RCC 7860 (cell line): ENCODE results near the gene SP100.
"Not testable (repeated sequence)": the region's sequence is repeated elsewhere in the genome, so short reads cannot be mapped to it uniquely, and the experiment has no call there.

Source experiments
- DNase-seq: peaks from one replicate; pipeline ENCODE4 v3.0.0-alpha.2; 2015; ENCODE audit warnings: low spot score
- FAIRE-seq: peaks from 2 replicates; lab custom pipeline; 2012; peaks lifted over from hg19 to GRCh38; lab: Jason Lieb, UNC

SP100 gene

DNA sequence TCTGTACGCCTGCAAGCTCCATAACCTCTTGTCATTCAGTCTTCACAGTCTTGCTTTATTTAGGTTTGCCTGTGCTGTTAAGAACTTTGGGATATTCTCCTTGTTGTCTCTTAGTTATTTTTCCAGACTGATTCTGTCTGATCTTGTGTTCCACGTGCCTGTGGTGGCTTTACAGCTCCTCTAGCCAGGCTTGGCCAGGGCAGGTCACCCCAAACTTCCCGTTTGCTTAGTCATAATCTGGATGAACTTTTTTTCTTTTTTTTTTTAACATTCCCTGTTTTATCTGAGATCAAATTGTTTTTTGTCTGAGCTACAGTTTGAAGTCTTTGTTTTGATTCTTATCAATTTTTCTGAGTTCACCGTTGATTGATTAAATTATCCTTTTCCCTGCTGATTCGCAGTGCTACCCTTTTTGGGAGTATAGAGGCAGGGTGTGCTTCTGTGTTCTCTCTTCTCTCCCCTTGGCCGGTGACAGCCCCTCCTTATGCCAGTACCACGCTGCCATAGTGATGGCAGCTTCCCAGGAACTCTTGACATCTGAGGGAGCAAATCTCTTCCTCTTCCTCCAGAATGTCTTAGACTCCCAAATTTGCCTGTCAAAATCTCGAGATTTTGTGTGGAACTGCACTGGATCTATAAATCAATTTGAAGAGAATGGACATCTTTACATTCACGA is 2.5 kb downstream of the SP100 start:
- FAIRE-seq (peak; percentile 51), DNase-seq (no peak)

GRCh38 chr2:230419181-230419580 is 3.2 kb downstream of the SP100 start:
- DNase-seq (no peak), FAIRE-seq (no peak)

DNA sequence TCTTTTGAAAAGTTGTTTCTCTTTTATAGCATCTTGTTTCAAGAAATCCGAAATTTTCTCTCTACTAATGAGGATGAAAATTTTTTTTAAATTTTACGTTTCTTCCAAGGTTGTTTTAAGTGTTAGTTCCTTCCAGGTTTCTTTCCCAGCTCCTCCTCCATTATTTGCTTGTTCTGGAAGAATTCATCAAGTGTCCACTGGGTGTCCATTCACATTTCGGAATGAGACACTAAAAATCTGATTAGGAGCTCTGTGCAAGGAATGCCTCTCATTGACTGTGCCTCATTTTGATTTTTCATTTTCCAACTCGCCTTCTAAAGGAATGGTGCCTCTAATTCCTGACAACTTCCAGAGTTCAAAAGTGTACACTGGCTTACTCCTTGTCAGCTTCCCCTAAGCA is 6.1 kb downstream of the SP100 start:
- DNase-seq (no peak), FAIRE-seq (no peak)

DNA sequence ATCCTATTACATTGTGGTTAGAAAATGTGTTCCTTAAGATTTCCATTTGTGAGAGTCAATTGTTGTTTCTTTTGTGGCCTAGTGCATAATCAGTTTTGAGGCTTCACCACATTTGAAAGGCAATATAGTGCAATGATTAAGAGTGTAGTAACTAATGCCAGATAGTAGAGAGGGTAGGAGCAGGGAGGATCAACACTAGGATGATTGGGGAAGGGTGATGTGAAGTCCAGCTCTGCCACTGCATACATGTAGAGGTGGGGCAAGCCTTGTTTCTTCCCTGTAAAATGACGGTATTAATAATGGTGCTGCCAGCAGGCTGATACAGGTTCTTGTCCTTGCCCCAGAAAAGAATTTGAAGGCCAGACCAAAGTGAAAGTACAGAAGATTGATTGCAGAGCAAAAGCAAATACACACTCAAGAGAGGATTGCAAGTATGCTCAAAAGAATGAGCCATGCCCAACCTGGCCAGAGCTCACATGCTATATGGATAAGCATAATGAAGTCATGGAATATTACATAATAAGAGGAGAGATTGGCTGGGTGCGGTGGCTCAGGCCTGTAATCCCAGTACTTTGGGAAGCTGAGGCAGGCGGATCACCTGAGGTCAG is 8.0 kb downstream of the SP100 start:
- FAIRE-seq (no peak), DNase-seq (no peak)

GRCh38 chr2:230425377-230425776 is 9.4 kb downstream of the SP100 start:
- DNase-seq (no peak), FAIRE-seq (no peak)

GRCh38 chr2:230429513-230429912 is 13.5 kb downstream of the SP100 start:
- no peak for DNase-seq
- no peak for FAIRE-seq

DNA sequence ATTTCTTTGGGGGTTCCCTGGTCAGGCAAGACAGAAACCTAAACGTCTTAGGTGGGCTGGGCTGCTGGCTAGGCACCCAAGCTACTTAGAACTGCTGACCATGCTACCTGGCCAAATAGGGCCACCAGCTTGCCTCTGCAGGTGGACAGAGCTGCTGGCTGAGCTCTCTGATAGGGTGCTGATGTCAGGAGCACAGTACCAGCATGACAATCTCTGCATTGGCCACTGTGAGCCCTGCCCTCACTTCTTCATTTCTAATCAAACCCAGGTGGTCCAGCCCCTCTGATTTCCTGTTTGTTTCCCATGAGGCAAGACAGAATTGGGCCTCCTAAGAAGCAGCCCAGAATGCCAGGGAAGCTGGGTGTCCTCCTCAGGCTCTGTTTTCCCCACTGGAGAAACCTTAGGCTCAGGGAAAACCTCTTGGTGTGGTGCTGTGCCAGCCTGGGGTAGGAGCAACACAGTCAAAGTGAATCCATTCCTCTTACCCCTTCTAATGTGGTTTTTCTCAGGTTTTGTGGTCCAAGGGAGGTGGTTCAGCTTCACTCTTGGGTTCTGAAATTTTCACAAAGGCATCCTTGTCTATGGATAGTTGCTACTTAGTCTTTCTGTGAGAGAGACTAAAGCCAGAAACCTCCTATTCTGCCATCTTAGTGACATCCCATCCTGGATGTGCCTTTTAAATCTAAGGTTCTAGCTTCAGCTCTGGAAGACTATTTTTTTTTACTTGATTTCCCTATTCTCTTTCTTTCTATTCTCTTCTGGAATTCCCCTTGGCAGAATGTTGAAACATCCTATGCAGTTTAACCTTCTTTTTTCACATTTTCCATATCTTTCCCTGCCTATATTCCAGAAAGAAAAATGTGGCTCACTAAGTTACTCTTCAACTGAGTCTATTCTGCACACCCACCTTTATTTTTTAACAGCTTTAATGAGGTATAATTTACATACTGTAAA is 15.2 kb downstream of the SP100 start:
- FAIRE-seq (no peak), DNase-seq (no peak)

GRCh38 chr2:230434677-230435324 is 18.8 kb downstream of the SP100 start:
- no peak for DNase-seq

DNA sequence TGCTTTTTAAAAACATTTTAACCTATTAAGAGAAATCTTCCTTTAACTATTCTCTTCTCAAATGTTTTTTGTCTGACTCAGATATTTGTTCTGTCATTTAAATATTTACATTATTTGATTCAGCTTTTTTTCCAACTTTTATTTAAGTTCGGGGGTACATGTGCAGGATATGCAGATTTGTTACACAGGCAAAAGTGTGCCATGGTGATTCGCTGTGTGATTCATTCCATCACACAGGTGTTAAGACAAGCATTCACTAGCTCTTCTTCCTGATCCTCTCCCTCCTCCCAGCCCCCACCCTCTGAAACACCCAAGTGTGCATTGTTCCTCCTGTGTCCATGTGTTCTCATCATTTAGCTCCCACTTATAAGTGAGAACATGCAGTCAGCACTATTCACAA is 19.4 kb downstream of the SP100 start:
- FAIRE-seq = no peak

More at GRCh38 chr2:230434677-230435324, 18.8 kb downstream of the SP100 start:
- no peak for FAIRE-seq

GRCh38 chr2:230439121-230439520 is 23.1 kb downstream of the SP100 start:
- not testable (repeated sequence) for DNase-seq, FAIRE-seq

More for the DNA sequence above, 19.4 kb downstream of the SP100 start:
- DNase-seq = no peak

DNA sequence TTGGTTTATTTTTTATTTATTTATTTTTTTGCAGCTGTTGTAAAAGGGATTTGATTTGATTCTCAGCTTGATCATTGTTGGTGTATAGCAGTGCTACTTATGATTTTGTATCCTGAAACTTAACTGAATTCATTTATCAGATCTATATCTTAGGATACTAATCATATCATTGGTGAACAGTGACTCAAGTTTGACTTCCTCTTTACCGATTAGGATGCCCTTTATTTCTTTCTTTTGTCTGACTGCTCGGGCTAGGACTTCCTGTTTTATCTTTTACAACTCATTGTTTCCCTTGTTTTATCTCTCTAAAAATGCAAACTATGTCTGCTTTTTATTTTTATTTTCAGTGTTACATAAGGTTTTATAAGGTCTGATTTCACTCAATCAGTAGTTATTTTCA is 23.6 kb downstream of the SP100 start:
- FAIRE-seq (no peak), DNase-seq (no peak)

GRCh38 chr2:230441227-230441897 is 25.4 kb downstream of the SP100 start:
- no peak for FAIRE-seq
- DNase-seq = no peak

- FAIRE-seq = peak; percentile 55
- DNase-seq = peak; percentile 35
Observed at GRCh38 chr2:230443541-230443940, 27.5 kb downstream of the SP100 start.

GRCh38 chr2:230444832-230445231 is 28.8 kb downstream of the SP100 start:
- FAIRE-seq (no peak), DNase-seq (no peak)

GRCh38 chr2:230447036-230447435 is 31.0 kb downstream of the SP100 start:
- no peak for DNase-seq
- FAIRE-seq = no peak

DNA sequence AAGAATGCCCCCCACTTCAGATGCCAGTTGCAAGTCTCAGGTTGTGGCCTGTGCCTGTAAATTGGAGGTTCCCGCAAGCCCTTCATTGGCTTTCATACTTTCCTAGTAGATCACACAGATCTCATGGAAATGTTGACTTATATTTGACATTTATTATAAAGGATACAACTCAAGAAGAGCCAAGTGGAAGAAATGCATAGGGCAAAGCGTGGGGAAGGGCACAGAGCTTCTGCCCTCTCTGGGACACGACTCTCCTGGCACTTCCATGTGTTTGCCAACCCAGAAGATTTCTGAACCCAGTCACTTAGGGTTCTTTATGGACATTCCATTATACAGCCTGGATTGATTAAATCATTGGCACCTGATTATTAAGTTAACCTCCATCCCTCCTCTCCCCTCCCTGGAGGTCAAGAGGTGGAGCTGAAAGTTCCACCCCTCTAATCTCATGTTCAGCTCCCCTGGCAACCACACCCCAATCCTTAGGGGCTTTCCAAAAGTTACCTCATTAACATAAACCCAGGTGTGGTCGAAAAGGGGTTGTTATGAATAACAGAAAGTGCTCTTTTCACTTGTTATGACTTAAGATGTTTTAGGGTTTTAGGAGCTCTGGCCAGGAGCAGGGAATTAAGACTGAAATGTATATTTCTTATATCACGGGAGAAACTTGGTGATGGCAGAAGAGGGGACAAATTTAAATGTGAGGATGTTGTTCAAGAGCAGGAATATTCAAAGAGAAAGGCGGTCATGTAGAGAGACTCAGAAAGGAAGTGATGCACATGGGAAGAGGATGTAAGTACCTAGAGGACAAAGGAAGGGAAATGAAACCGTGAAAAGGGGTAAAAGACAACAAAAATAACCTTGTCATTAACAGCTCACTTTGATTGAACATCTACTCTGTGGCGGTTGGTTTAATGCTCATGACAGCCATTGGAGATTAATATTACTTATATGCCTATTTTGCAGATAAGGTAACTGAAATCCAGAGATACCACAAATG is 31.8 kb downstream of the SP100 start:
- no peak for FAIRE-seq

GRCh38 chr2:230449901-230450467 is 34.0 kb downstream of the SP100 start:
- no peak for DNase-seq
- no peak for FAIRE-seq

More for the DNA sequence above, 31.8 kb downstream of the SP100 start:
- DNase-seq = no peak

- FAIRE-seq = no peak
- DNase-seq = no peak
Observed at GRCh38 chr2:230453006-230453405, 37.0 kb downstream of the SP100 start.
